Measurements from ENCODE around the gene FAM171A2.

- TF ChIP-seq CTCF (IDR thresholded peaks at IDR 0.05) (no peak), POLR2A (IDR thresholded peaks at IDR 0.05) (no peak)
Measured at GRCh38 chr17:44323359-44324091, 40.1 kb downstream of the FAM171A2 start.

Measured in body of pancreas (tissue), 4 donors.